ENCODE measurements around the gene P3H1.
"Not testable (repeated sequence)": the region's sequence is repeated elsewhere in the genome, so short reads cannot be mapped to it uniquely, and the experiment has no call there.

The P3H1 gene

DNA sequence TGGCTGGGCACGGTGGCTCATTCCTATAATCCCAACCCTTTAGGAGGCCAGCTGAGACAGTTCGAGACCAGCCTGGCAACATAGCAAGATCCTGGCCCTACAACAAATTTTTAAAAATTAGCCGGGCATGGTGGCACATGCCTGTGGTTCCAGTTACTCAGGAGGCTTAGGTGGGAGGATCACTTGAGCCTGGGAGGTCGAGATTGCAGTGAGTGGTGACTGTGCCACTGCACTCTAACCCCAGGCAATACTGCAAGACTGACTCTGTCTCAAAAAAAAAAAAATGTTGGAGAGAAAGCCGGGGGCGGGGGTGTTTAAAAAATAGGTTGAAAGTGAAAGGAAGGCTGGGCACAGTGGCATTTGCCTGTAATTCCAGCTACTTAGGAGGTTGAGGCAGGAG is 43.3 kb downstream of the P3H1 start:
- DNase-seq = no peak

DNA sequence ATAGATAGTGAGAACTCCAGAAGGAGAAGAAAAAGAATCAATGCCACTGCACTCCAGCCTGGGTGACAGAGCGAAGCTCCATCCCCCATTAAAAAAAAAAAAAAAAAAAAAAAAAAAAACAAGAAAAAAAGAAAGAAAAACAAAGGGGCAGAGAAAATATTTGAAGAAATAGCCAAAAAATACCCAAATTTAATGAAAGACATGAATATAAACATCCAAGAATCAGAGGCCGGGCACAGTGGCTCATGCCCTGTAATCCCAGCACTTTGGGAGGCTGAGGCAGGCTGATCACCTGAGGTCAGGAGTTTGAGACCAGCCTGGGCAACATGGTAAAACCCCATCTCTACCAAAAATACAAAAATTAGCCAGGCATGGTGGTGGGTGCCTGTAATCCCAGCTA is 44.4 kb downstream of the P3H1 start:
- not testable (repeated sequence) for DNase-seq

DNA sequence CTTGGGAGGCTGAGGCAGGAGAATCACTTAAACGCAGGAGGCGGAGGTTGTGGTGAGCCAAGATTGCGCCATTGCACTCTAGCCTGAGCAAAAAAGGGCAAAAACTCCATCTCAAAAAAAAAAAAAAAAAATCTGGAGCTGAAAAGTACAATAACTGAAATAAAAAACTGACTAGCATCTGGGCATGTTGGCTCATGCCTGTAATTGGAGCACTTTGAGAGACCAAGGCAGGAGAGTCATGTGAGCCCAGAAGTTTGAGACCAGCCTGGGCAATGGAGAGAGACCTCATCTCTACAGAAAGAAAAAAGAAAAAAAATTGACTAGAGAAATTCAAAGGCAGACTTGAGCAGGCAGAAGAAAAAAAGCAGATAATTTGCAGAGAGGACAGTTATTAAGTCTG is 44.9 kb downstream of the P3H1 start:
- no peak for DNase-seq

- no peak for DNase-seq
These were observed 46.0 kb downstream of the P3H1 start for GRCh38 chr1:42720868-42721267.

- not testable (repeated sequence) for DNase-seq
These were observed 52.4 kb downstream of the P3H1 start for GRCh38 chr1:42714441-42714840.

- no peak for DNase-seq
These were observed 53.5 kb downstream of the P3H1 start for GRCh38 chr1:42713293-42713692.

GRCh38 chr1:42712808-42713207 is 54.0 kb downstream of the P3H1 start:
- DNase-seq = not testable (repeated sequence)

GRCh38 chr1:42703888-42704464 is 62.9 kb downstream of the P3H1 start:
- DNase-seq = no peak

DNA sequence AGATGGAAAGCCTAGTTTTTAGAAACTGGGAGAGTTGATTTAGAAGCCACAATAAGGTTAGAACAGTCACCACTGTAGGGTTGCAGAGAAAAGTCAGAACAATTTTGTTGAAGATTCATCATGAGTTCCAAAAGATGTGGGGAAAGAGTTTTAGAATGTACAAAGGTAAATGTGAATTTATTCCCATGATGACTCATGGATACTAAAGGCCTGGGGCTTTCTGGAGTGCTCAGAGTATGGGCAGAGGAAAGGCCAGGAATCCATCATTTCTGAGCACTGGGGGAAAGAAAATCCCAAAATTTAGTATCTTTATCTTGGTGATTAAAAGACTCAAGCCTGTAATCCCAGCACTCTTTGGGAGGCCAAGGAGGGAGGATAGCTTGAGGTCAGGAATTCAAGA is 66.8 kb downstream of the P3H1 start:
- no peak for DNase-seq

- DNase-seq = no peak
These were observed 68.6 kb downstream of the P3H1 start for GRCh38 chr1:42698081-42698813.

All from COR-L47 (cell line).